ENCODE measurements around the gene ZNF580.

Gene ZNF580

GRCh38 chr19:55640577-55641425, at the start of gene ZNF580:
ZNF580 (plus strand) TSS chr19:55641002; CDS start chr19:55642509, 1,507 bp downstream.
- peak; percentile 86 for DNase-seq (ENCODE audit: low spot score)

- DNase-seq (ENCODE audit: low spot score) = no peak
Observed at GRCh38 chr19:55591555-55591954, 49.2 kb upstream of the ZNF580 start.

GRCh38 chr19:55592391-55593090, 48.3 kb upstream of the ZNF580 start:
- DNase-seq (ENCODE audit: low spot score) = no peak

GRCh38 chr19:55593096-55593772, 47.6 kb upstream of the ZNF580 start:
- no peak for DNase-seq (ENCODE audit: low spot score)

- no peak for DNase-seq (ENCODE audit: low spot score)
Observed at GRCh38 chr19:55594996-55595545, 45.7 kb upstream of the ZNF580 start.

GRCh38 chr19:55596304-55596703, 44.5 kb upstream of the ZNF580 start:
- no peak for DNase-seq (ENCODE audit: low spot score)

GRCh38 chr19:55597501-55597921, 43.3 kb upstream of the ZNF580 start:
- no peak for DNase-seq (ENCODE audit: low spot score)

- no peak for DNase-seq (ENCODE audit: low spot score)
Observed at GRCh38 chr19:55598034-55598433, 42.8 kb upstream of the ZNF580 start.

GRCh38 chr19:55598719-55599467, 41.9 kb upstream of the ZNF580 start:
- peak; percentile 94 for DNase-seq (ENCODE audit: low spot score)

- DNase-seq (ENCODE audit: low spot score) = peak; percentile 93
Observed at GRCh38 chr19:55599468-55599841, 41.3 kb upstream of the ZNF580 start, which contains the start of gene FIZ1. FIZ1 (minus strand) TSS chr19:55599517; CDS start chr19:55597865, 1,652 bp downstream.

- peak; percentile 90 for DNase-seq (ENCODE audit: low spot score)
Observed at GRCh38 chr19:55599842-55600661, 40.8 kb upstream of the ZNF580 start, which contains the start of gene ZNF524. ZNF524 (plus strand) TSS chr19:55600288; CDS start chr19:55602113, 1,825 bp downstream.

GRCh38 chr19:55600662-55601028, 40.2 kb upstream of the ZNF580 start:
- DNase-seq (ENCODE audit: low spot score) = no peak

GRCh38 chr19:55601084-55601483, 39.7 kb upstream of the ZNF580 start:
- no peak for DNase-seq (ENCODE audit: low spot score)

GRCh38 chr19:55602104-55603001, 38.4 kb upstream of the ZNF580 start:
- DNase-seq (ENCODE audit: low spot score) = no peak

GRCh38 chr19:55603115-55603514, 37.7 kb upstream of the ZNF580 start:
- no peak for DNase-seq (ENCODE audit: low spot score)

- no peak for DNase-seq (ENCODE audit: low spot score)
Observed at GRCh38 chr19:55603581-55604292, 37.1 kb upstream of the ZNF580 start.

- peak; percentile 99 for DNase-seq (ENCODE audit: low spot score)
Observed at GRCh38 chr19:55605207-55605636, 35.6 kb upstream of the ZNF580 start.

GRCh38 chr19:55605637-55606470, 34.9 kb upstream of the ZNF580 start, which contains the start of gene ZNF865:
ZNF865 (plus strand) TSS chr19:55605647; CDS start chr19:55613619, 7,972 bp downstream.
- peak; percentile 85 for DNase-seq (ENCODE audit: low spot score)

Measured in AG08396 (cell line).